HCT116 (cell line): ENCODE measurements around the gene USP28. TPM values are rescaled to one million over a fixed set of nuclear protein-coding genes. Genes with fewer than 3 reads are reported as not detected.

Experiments used
- ATAC-seq: fragments of 200-7000 bp; cut with Tn5 transposase; 2 replicates; pipeline ENCODE4 v1.9.1; 2020; ENCODE audit warnings: mild to moderate bottlenecking, moderate library complexity
- BruUV-seq: library from RNA; stranded (reverse); fragments of 400-500 nt; replicated peaks from 2 replicates; lab custom pipeline; 2021; lab: Mats Ljungman, UMichigan
- CTCF ChIA-PET: fragments of 300-600 bp; sonication (Branson Sonifier 250); formaldehyde crosslinking; loops from one replicate; lab custom pipeline; 2021; ENCODE audit warnings: antibody characterized with exemption; lab: Charles Lee
- POLR2A ChIA-PET: fragments of 300-600, 350-600 bp; sonication (Branson Sonifier 250); formaldehyde crosslinking; loops from one replicate; lab custom pipeline; 2021; ENCODE audit warnings: antibody characterized with exemption; lab: Charles Lee
- RAD21 ChIA-PET, 2 experiments: fragments of 300-600 bp; sonication (Branson Sonifier 250); formaldehyde crosslinking; loops; one replicate each; lab custom pipeline; 2023; ENCODE audit warnings: low total read pairs in 2 of 2; ENCODE audit not compliant: uncharacterized antibody in 2 of 2, unreplicated experiment in 2 of 2, low non-redundant PET in 1 of 2; lab: Charles Lee
- DNase-seq: peaks from one replicate; pipeline ENCODE4 v3.0.0-alpha.2; 2010; ENCODE audit warnings: low read depth, low spot score
- H2AFZ ChIP-seq: fragments of 200-600 bp; shearing (Covaris generic), sonication (generic); 2 replicates; pipeline ENCODE4 v1.6.1; 2017; ENCODE audit warnings: low read depth, mixed run types, mixed read lengths, antibody characterized with exemption, low read length; ENCODE audit not compliant: poor library complexity, severe bottlenecking
- H3K27ac ChIP-seq: 2 replicates; pipeline ENCODE4 v1.5.1; 2012; ENCODE audit warnings: low read depth, low read length
- H3K27me3 ChIP-seq: fragments of 200-600 bp; sonication (generic); 2 replicates; pipeline ENCODE4 v1.6.1; 2016; ENCODE audit warnings: mixed run types, low read length, mixed read lengths; ENCODE audit not compliant: insufficient read depth
- H3K36me3 ChIP-seq, 2 experiments: fragments of 200-500 bp in 1 of 2; fragments of 200-600 bp in 1 of 2; sonication (Bioruptor generic) in 1 of 2; sonication (generic) in 1 of 2; 2 replicates each; pipeline versions ENCODE4 v1.5.1 to v1.6.1; 2014 to 2016; ENCODE audit warnings: low read length in 2 of 2, inconsistent platforms in 1 of 2, mixed read lengths in 1 of 2, mixed run types in 1 of 2; ENCODE audit not compliant: insufficient read depth in 2 of 2, control insufficient read depth in 1 of 2
- H3K4me1 ChIP-seq, 2 experiments: fragments of 200-600 bp in 1 of 2; sonication (generic) in 1 of 2; 2 replicates each; pipeline versions ENCODE4 v1.5.1 to v1.6.1; 2012 to 2017; ENCODE audit warnings: low read length in 2 of 2, inconsistent platforms in 1 of 2, mild to moderate bottlenecking in 1 of 2, mixed read lengths in 1 of 2, mixed run types in 1 of 2, moderate library complexity in 1 of 2; ENCODE audit not compliant: insufficient read depth in 2 of 2, control insufficient read depth in 1 of 2
- H3K4me2 ChIP-seq: fragments of 200-600 bp; sonication (generic); 2 replicates; pipeline ENCODE4 v1.6.1; 2017; ENCODE audit warnings: mixed run types, low read length, mixed read lengths
- H3K4me3 ChIP-seq, 2 experiments: fragments of 200-600 bp in 1 of 2; sonication (generic) in 1 of 2; replicated peaks in 1 of 2; 2 replicates each; pipeline ENCODE4 v1.5.1; 2011 to 2016; ENCODE audit warnings: low read length in 2 of 2, control low read depth in 1 of 2, low read depth in 1 of 2, mild to moderate bottlenecking in 1 of 2, mixed read lengths in 1 of 2, mixed run types in 1 of 2
- H3K79me2 ChIP-seq: fragments of 200-600 bp; sonication (generic); 2 replicates; pipeline ENCODE4 v1.6.1; 2017; ENCODE audit warnings: mild to moderate bottlenecking, mixed run types, low read length, moderate library complexity, mixed read lengths; ENCODE audit not compliant: insufficient read depth
- H3K9ac ChIP-seq: fragments of 200-600 bp; sonication (generic); 2 replicates; pipeline ENCODE4 v1.6.1; 2016; ENCODE audit warnings: low read length, mixed read lengths
- H3K9me2 ChIP-seq: fragments of 200-600 bp; sonication (generic), shearing (Covaris generic); 2 replicates; pipeline ENCODE4 v1.6.1; 2017; ENCODE audit warnings: mixed run types, mild to moderate bottlenecking, moderate library complexity; ENCODE audit not compliant: insufficient read depth
- H3K9me3 ChIP-seq, 2 experiments: fragments of 200-500 bp in 1 of 2; fragments of 200-600 bp in 1 of 2; sonication (Bioruptor generic) in 1 of 2; sonication (generic) in 1 of 2; 2 replicates each; pipeline ENCODE4 v1.6.1; 2014 to 2017; ENCODE audit warnings: low read length in 2 of 2, mixed read lengths in 2 of 2, inconsistent platforms in 1 of 2, low read depth in 1 of 2, mild to moderate bottlenecking in 1 of 2, mixed run types in 1 of 2, moderate library complexity in 1 of 2; ENCODE audit not compliant: control insufficient read depth in 1 of 2, insufficient read depth in 1 of 2
- H4K20me1 ChIP-seq: fragments of 200-600 bp; sonication (generic), shearing (Covaris generic); 2 replicates; pipeline ENCODE4 v1.6.1; 2017; ENCODE audit warnings: mixed run types, mild to moderate bottlenecking, moderate library complexity; ENCODE audit not compliant: insufficient read depth
- JUND ChIP-seq: IDR thresholded peaks from 2 replicates; pipeline ENCODE4 v1.6.1; 2012
- intact Hi-C: fragments of 100-400 bp; cut with micrococcal nuclease; formaldehyde crosslinking; loops from 2 replicates; pipeline ENCODE4 v1.10.0; 2022
- total RNA-seq: library from RNA; stranded (reverse); gene quantifications from one replicate; pipeline ENCODE4 v1.2.1, GENCODE V29; 2021; ENCODE audit not compliant: unreplicated experiment
- TF ChIP-seq, protein P1 (sequence below): IDR thresholded peaks from 2 replicates; pipeline ENCODE4 v1.6.1; 2012
- TF ChIP-seq, protein P2 (sequence below): IDR thresholded peaks from 2 replicates; pipeline ENCODE4 v1.6.1; 2011; ENCODE audit warnings: mild to moderate bottlenecking, low read length, moderate library complexity; ENCODE audit not compliant: insufficient replicate concordance; ENCODE audit errors: extremely low read depth

The USP28 gene
- total RNA-seq, 1 experiment from 2014 or later = 23.5 TPM

DNA sequence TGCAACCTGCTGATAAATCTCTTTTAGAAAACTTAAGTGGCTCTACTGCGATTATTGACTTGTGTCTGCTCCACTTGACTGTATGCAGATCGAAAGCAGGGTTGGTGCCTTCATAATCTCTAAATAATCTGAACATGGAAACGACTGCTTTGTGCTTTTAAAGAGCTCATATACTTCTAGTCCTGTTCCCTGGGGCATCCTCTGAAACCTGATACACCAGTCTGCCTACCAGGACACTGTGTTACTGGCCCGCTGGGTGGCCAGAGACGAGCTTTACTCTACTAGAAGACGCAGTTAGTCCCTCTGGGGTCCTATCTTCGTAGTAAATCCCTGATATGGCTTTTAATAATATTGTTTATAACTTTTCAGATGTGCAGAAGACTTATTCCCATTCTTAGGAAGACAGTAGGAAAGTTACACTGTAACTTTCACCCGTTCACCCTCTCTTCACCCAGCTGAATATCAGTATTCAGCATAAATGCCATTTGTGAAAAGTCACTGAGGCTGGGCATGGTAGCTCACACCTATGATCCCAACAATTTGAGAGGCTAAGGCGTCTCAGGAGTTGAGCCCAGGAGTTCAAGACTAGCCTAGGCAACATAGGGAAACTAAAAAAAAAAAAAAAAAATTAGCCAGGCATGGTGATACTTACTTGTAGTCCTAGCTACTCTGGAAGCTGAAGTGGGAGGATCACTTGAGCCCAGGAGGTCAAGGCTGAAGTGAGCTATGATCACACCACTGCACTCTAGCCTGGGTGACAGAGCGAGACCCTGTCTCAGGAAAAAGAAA is 20.2 kb upstream of the USP28 start:
- Histone ChIP-seq H3K9ac (no peak overlapping the region), H3K36me3 (no peaks in the 10 kb centered on the region), H3K4me3 (no peak overlapping the region), H3K4me1 (no peaks in the 10 kb centered on the region), H3K9me3 (no peaks in the 10 kb centered on the region), H3K27me3 (0 out of 2 replicates have a peak, but pooled peaks cover 5% of the 10 kb centered on the region), H3K9me2 (no peaks in the 10 kb centered on the region), H3K27ac (no peak overlapping the region), H3K79me2 (no peaks in the 10 kb centered on the region), H3K4me2 (no peak overlapping the region), H2AFZ (peak overlapping the region; percentile 45), H4K20me1 (no peaks in the 10 kb centered on the region)
- intact Hi-C loops = loop anchor here (1.0 to 5.0 kb wide), 5 partner anchors 82 to 367 kb away; partner anchors contain the start of gene HTR3A
- no TSS peak for BruUV-seq
- TF ChIP-seq, protein P1, sequence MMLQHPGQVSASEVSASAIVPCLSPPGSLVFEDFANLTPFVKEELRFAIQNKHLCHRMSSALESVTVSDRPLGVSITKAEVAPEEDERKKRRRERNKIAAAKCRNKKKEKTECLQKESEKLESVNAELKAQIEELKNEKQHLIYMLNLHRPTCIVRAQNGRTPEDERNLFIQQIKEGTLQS = no peak
- TF ChIP-seq, protein P2, sequence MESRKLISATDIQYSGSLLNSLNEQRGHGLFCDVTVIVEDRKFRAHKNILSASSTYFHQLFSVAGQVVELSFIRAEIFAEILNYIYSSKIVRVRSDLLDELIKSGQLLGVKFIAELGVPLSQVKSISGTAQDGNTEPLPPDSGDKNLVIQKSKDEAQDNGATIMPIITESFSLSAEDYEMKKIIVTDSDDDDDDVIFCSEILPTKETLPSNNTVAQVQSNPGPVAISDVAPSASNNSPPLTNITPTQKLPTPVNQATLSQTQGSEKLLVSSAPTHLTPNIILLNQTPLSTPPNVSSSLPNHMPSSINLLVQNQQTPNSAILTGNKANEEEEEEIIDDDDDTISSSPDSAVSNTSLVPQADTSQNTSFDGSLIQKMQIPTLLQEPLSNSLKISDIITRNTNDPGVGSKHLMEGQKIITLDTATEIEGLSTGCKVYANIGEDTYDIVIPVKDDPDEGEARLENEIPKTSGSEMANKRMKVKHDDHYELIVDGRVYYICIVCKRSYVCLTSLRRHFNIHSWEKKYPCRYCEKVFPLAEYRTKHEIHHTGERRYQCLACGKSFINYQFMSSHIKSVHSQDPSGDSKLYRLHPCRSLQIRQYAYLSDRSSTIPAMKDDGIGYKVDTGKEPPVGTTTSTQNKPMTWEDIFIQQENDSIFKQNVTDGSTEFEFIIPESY = no peak
- TF ChIP-seq JUND = no peak
- RAD21 ChIA-PET = interaction anchor here (0.7 to 2.0 kb wide), 4 partner anchors 60 to 366 kb away, joined by 4 to 10 read pairs (median 6); partner anchors contain the start of gene HTR3A (in 1 of the 2)
- POLR2A ChIA-PET = interaction anchor here (1.1 kb wide), 1 partner anchor 20 kb away, joined by 3 read pairs; the partner anchor contains the start of gene USP28
- CTCF ChIA-PET = interaction anchor here (0.6 to 4.4 kb wide), 15 partner anchors 11 to 372 kb away, joined by 3 to 72 read pairs (median 5); partner anchors contain the start of genes HTR3A, HTR3B and USP28
- peak; percentile 35 for ATAC-seq
- DNase-seq = no peak
